ENCODE measurements around the gene PLA2G2F. TPM values are rescaled to one million over a fixed set of nuclear protein-coding genes. Genes with fewer than 3 reads are reported as not detected.
A peak's percentile ranks its signal among the peaks of the same experiment; 100 is the strongest.

The PLA2G2F gene
- total and polyA plus RNA-seq, 9 of the 15 experiments (the other 6 are each of a cell fraction or from before 2014, with no cell fraction given) = not detected

GRCh38 chr1:20165522-20165951 is 26.4 kb downstream of the PLA2G2F start (continued):
- TF ChIP-seq, protein P1, sequence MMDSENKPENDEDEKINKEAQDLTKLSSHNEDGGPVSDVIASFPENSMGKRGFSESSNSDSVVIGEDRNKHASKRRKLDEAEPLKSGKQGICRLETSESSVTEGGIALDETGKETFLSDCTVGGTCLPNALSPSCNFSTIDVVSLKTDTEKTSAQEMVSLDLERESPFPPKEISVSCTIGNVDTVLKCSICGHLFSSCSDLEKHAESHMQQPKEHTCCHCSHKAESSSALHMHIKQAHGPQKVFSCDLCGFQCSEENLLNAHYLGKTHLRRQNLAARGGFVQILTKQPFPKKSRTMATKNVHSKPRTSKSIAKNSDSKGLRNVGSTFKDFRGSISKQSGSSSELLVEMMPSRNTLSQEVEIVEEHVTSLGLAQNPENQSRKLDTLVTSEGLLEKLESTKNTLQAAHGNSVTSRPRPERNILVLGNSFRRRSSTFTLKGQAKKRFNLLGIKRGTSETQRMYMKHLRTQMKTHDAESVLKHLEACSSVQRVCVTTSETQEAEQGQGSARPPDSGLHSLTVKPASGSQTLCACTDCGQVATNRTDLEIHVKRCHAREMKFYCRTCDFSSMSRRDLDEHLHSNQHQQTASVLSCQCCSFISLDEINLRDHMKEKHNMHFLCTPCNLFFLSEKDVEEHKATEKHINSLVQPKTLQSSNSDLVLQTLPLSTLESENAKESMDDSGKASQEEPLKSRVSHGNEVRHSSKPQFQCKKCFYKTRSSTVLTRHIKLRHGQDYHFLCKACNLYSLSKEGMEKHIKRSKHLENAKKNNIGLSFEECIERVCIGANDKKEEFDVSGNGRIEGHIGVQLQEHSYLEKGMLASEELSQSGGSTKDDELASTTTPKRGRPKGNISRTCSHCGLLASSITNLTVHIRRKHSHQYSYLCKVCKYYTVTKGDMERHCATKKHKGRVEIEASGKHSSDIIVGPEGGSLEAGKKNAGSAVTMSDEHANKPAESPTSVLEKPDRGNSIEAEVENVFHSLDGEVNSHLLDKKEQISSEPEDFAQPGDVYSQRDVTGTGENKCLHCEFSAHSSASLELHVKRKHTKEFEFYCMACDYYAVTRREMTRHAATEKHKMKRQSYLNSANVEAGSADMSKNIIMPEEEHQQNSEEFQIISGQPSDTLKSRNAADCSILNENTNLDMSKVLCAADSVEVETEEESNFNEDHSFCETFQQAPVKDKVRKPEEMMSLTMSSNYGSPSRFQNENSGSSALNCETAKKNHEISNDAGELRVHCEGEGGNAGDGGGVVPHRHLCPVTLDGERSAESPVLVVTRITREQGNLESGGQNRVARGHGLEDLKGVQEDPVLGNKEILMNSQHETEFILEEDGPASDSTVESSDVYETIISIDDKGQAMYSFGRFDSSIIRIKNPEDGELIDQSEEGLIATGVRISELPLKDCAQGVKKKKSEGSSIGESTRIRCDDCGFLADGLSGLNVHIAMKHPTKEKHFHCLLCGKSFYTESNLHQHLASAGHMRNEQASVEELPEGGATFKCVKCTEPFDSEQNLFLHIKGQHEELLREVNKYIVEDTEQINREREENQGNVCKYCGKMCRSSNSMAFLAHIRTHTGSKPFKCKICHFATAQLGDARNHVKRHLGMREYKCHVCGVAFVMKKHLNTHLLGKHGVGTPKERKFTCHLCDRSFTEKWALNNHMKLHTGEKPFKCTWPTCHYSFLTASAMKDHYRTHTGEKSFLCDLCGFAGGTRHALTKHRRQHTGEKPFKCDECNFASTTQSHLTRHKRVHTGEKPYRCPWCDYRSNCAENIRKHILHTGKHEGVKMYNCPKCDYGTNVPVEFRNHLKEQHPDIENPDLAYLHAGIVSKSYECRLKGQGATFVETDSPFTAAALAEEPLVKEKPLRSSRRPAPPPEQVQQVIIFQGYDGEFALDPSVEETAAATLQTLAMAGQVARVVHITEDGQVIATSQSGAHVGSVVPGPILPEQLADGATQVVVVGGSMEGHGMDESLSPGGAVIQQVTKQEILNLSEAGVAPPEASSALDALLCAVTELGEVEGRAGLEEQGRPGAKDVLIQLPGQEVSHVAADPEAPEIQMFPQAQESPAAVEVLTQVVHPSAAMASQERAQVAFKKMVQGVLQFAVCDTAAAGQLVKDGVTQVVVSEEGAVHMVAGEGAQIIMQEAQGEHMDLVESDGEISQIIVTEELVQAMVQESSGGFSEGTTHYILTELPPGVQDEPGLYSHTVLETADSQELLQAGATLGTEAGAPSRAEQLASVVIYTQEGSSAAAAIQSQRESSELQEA (IDR thresholded peaks at IDR 0.05; ENCODE audit: low read depth) = no peak
- TF ChIP-seq YY1 (IDR thresholded peaks at IDR 0.05; ENCODE audit: borderline replicate concordance in 1 of 3, control insufficient read depth in 1 of 3, extremely low read depth in 1 of 3, insufficient read depth in 3 of 3, insufficient read length in 1 of 3, insufficient replicate concordance in 2 of 3, low read depth in 1 of 3, low read length in 2 of 3) = no peak
- TF ChIP-seq, protein P2, sequence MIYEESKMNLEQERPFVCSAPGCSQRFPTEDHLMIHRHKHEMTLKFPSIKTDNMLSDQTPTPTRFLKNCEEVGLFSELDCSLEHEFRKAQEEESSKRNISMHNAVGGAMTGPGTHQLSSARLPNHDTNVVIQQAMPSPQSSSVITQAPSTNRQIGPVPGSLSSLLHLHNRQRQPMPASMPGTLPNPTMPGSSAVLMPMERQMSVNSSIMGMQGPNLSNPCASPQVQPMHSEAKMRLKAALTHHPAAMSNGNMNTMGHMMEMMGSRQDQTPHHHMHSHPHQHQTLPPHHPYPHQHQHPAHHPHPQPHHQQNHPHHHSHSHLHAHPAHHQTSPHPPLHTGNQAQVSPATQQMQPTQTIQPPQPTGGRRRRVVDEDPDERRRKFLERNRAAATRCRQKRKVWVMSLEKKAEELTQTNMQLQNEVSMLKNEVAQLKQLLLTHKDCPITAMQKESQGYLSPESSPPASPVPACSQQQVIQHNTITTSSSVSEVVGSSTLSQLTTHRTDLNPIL (CRISPR knock-in tag; IDR thresholded peaks at IDR 0.05) = no peak
- TF ChIP-seq EHMT2 (IDR thresholded peaks at IDR 0.05) = 0 out of 2 replicates have a peak, but pooled peaks have one; percentile 25
- no peak for TF ChIP-seq MECOM (CRISPR knock-in tag; IDR thresholded peaks at IDR 0.05)
- TF ChIP-seq SMAD1 (IDR thresholded peaks at IDR 0.05; ENCODE audit: low read depth, low read length, partially characterized antibody) = no peak
- TF ChIP-seq HSF4 (CRISPR knock-in tag; IDR thresholded peaks at IDR 0.05; ENCODE audit: borderline replicate concordance) = no peak
- no peak for TF ChIP-seq MTF1 (CRISPR knock-in tag; IDR thresholded peaks at IDR 0.05; ENCODE audit: borderline replicate concordance)
- no peak for TF ChIP-seq ZSCAN29 (IDR thresholded peaks at IDR 0.05)
- TF ChIP-seq ZNF384 (IDR thresholded peaks at IDR 0.05; ENCODE audit: low read depth, low read length) = no peak
- TF ChIP-seq KDM2B (CRISPR knock-in tag; IDR thresholded peaks at IDR 0.05) = no peak
- no peak for TF ChIP-seq SMARCC2 (IDR thresholded peaks at IDR 0.05; ENCODE audit: low read depth)
- TF ChIP-seq MTA1 (IDR thresholded peaks at IDR 0.05; ENCODE audit: borderline replicate concordance) = no peak
- TF ChIP-seq ZNF175 (CRISPR knock-in tag; IDR thresholded peaks at IDR 0.05; ENCODE audit: low read depth) = no peak
- TF ChIP-seq MCM7 (IDR thresholded peaks at IDR 0.05) = no peak
- TF ChIP-seq ZNF121 (CRISPR knock-in tag; conservative IDR thresholded peaks at IDR 0.05) = no peak
- TF ChIP-seq, protein P3, sequence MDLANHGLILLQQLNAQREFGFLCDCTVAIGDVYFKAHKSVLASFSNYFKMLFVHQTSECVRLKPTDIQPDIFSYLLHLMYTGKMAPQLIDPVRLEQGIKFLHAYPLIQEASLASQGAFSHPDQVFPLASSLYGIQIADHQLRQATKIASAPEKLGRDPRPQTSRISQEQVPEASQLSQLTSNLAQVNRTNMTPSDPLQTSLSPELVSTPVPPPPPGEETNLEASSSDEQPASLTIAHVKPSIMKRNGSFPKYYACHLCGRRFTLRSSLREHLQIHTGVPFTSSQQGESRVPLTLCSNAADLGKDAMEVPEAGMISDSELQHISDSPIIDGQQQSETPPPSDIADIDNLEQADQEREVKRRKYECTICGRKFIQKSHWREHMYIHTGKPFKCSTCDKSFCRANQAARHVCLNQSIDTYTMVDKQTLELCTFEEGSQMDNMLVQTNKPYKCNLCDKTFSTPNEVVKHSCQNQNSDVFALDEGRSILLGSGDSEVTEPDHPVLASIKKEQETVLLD (IDR thresholded peaks at IDR 0.05) = no peak

Data from K562 (cell line).